Bronchial epithelial cell (primary cell): ENCODE results near the gene ALDH3B1. TPM values are rescaled to one million over a fixed set of nuclear protein-coding genes. Genes with fewer than 3 reads are reported as not detected.

Source experiments
- DNase-seq: peaks from one replicate; pipeline ENCODE4 v3.0.0-alpha.2; 2010; ENCODE audit warnings: low read depth
- FAIRE-seq: peaks from 2 replicates; lab custom pipeline; 2011; peaks lifted over from hg19 to GRCh38; lab: Jason Lieb, UNC
- H3K27me3 ChIP-seq: 2 replicates; pipeline ENCODE4 v1.5.1; 2011; ENCODE audit warnings: low read length; ENCODE audit not compliant: control insufficient read depth, insufficient read depth
- H3K36me3 ChIP-seq: 2 replicates; pipeline ENCODE4 v1.5.1; 2011; ENCODE audit warnings: low read length; ENCODE audit not compliant: control insufficient read depth, insufficient read depth
- H3K4me3 ChIP-seq: 2 replicates; pipeline ENCODE4 v1.5.1; 2011; ENCODE audit warnings: mild to moderate bottlenecking, low read depth, low read length, control low read depth
- CTCF ChIP-seq: IDR thresholded peaks from 2 replicates; pipeline ENCODE4 v1.5.1; 2011; ENCODE audit warnings: mild to moderate bottlenecking, moderate library complexity, low read length, control low read depth, inconsistent platforms; ENCODE audit not compliant: insufficient read depth, severe bottlenecking
- total RNA-seq: library from RNA; depleted of rRNA; stranded (reverse); fragments of >200 nt; gene quantifications from 2 replicates; pipeline ENCODE4 v1.2.1, GENCODE V29; 2014

Gene ALDH3B1
- total RNA-seq, 1 donor from 2014 or later, result 6.1 TPM

DNA sequence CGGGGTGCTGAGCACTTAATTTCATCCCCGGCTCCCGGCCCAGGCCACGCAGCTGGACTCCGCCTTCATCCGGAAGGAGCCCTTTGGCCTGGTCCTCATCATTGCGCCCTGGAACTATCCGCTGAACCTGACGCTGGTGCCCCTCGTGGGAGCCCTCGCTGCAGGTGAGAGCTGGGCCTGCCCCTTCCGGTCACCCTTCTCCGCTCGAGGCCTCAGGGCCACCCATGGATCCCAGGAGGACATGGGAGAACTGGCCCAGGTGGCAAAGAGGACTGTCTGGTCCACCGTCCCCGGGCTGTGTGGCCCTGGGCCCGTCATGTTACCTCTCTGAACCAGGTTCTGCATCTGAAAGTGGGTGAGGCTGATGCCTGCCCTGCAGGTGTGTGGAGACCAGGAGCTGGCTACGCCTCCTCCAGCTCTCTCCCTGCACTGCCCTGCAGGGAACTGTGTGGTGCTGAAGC, 8.6 kb downstream of the ALDH3B1 start:
- DNase-seq, result no peak
- no peaks in the 10 kb centered on the region for H3K36me3 ChIP-seq
- no peaks in the 10 kb centered on the region for H3K27me3 ChIP-seq
- TF ChIP-seq CTCF, result no peak
- no peak overlapping the region for H3K4me3 ChIP-seq
- no peak for FAIRE-seq

DNA sequence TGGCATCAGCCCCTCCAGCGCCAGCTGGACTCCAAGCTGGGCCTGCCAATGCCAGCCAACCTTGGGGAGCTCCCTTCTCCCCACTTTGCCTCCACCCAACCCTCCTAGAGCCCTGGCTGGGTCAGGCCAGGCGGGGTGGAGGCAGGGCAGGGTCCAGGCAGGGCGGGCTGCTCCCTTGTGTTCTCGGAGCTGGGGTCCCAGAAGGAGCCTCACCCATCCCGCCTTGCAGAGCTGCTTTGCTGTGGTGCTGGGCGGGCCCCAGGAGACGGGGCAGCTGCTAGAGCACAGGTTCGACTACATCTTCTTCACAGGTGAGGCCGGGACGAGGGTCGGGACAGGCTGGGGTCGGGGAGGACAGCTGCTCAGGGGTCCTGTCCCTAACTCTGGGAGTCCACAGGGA, 9.4 kb downstream of the ALDH3B1 start:
- FAIRE-seq, result no peak
- H3K27me3 ChIP-seq, result no peaks in the 10 kb centered on the region

GRCh38 chr11:68020575-68020974, 10.4 kb downstream of the ALDH3B1 start:
- no peak overlapping the region for H3K4me3 ChIP-seq
- no peak for FAIRE-seq
- TF ChIP-seq CTCF, result peak; percentile 63
- no peaks in the 10 kb centered on the region for H3K27me3 ChIP-seq
- no peak for DNase-seq
- no peaks in the 10 kb centered on the region for H3K36me3 ChIP-seq

More for the DNA sequence above, 9.4 kb downstream of the ALDH3B1 start:
- Histone ChIP-seq H3K4me3 (no peak overlapping the region), H3K36me3 (no peaks in the 10 kb centered on the region)
- DNase-seq, result no peak
- no peak for TF ChIP-seq CTCF

DNA sequence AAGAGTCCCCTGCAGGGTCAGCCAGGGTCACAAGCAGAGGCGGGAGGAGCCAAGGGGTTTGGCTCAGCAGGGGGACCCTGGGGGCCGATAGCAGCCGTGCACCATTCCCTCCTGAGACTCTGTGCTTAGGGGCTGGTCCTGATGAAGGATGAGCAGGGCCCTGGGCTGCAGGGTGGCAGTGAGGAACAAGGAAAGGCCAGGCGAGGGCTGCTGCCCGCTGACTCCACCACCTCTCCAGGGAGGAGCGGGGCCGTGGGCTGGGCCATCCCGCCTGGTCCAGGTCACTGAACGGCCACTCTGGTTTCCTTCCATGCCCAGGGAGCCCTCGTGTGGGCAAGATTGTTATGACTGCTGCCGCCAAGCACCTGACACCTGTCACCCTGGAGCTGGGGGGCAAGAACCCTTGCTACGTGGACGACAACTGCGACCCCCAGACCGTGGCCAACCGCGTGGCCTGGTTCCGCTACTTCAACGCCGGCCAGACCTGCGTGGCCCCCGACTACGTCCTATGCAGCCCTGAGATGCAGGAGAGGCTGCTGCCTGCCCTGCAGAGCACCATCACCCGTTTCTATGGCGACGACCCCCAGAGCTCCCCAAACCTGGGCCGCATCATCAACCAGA, 11.2 kb downstream of the ALDH3B1 start:
- Histone ChIP-seq H3K27me3 (no peaks in the 10 kb centered on the region), H3K4me3 (no peak overlapping the region), H3K36me3 (no peaks in the 10 kb centered on the region)
- FAIRE-seq (no peak), DNase-seq (no peak)
- peak; percentile 74 for TF ChIP-seq CTCF

- H3K27me3 ChIP-seq, result no peaks in the 10 kb centered on the region
- FAIRE-seq (no peak), DNase-seq (no peak)
- no peak for TF ChIP-seq CTCF
- H3K4me3 ChIP-seq, result no peak overlapping the region
- H3K36me3 ChIP-seq, result no peaks in the 10 kb centered on the region
Measured at GRCh38 chr11:68022531-68022930, 12.4 kb downstream of the ALDH3B1 start.

DNA sequence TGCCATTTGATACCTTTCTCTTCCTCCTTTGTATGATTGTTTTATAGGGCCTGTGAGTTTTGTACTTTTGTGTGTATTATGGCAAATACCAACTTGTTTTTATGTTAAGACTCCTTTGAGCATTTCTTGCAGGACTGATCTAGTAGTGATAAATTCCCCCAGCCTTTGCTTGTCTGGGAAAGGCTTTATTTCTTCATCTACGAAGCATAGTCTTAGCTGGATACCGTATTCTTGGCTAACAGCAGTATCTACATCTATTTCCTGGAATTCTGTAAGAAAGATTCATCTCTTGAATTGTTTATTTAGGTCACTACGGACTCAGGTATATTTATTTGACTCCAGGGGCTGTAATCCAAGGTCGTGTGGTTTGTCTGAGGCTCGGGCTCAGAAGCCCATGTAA, 14.4 kb downstream of the ALDH3B1 start:
- H3K36me3 ChIP-seq, result no peaks in the 10 kb centered on the region
- no peak for FAIRE-seq
- H3K27me3 ChIP-seq, result no peaks in the 10 kb centered on the region
- H3K4me3 ChIP-seq, result no peak overlapping the region
- no peak for TF ChIP-seq CTCF
- no peak for DNase-seq
